PC-9 (cell line): ENCODE measurements around the gene TJP2. TPM values are rescaled to one million over a fixed set of nuclear protein-coding genes. Genes with fewer than 3 reads are reported as not detected.

Experiments
- BruUV-seq: library from RNA; stranded (reverse); fragments of 400-500 nt; replicated peaks from 2 replicates; lab custom pipeline; 2021; lab: Mats Ljungman, UMichigan
- CTCF ChIA-PET: fragments of 300-600 bp; sonication (Branson Sonifier 250); formaldehyde crosslinking; loops from one replicate; lab custom pipeline; 2022; ENCODE audit warnings: antibody characterized with exemption; lab: Charles Lee
- POLR2A ChIA-PET: fragments of 300-600 bp; sonication (Branson Sonifier 250); formaldehyde crosslinking; loops from one replicate; lab custom pipeline; 2022; ENCODE audit warnings: antibody characterized with exemption; ENCODE audit not compliant: unreplicated experiment; lab: Charles Lee
- DNase-seq, 2 experiments: peaks; one replicate each; pipeline versions ENCODE4 v3.0.0 to v3.0.0-alpha.2; 2015 to 2022; ENCODE audit warnings: mixed read lengths in 1 of 2
- H2AFZ ChIP-seq: fragments of 200-600 bp; sonication (generic); 2 replicates; pipeline ENCODE4 v1.8.1; 2017; ENCODE audit warnings: antibody characterized with exemption
- H3F3A ChIP-seq: fragments of 200-600 bp; sonication (generic); 2 replicates; pipeline ENCODE4 v1.8.1; 2017; ENCODE audit warnings: antibody characterized with exemption, mild to moderate bottlenecking, low read depth; ENCODE audit not compliant: insufficient read depth
- H3K27ac ChIP-seq: fragments of 200-600 bp; sonication (generic); 2 replicates; pipeline ENCODE4 v1.6.1; 2016; ENCODE audit warnings: mixed run types
- H3K27me3 ChIP-seq: fragments of 200-600 bp; sonication (generic); 2 replicates; pipeline ENCODE4 v1.6.1; 2016; ENCODE audit warnings: low read depth, mixed run types; ENCODE audit not compliant: insufficient read depth
- H3K36me3 ChIP-seq: fragments of 200-600 bp; sonication (generic); 2 replicates; pipeline ENCODE4 v1.6.1; 2016; ENCODE audit warnings: low read depth, mixed run types
- H3K4me1 ChIP-seq: fragments of 200-600 bp; sonication (generic); replicated peaks from 2 replicates; pipeline ENCODE4 v1.6.1; 2016; ENCODE audit warnings: mixed run types; ENCODE audit not compliant: insufficient read depth
- H3K4me2 ChIP-seq: fragments of 200-600 bp; sonication (generic); 2 replicates; pipeline ENCODE4 v1.6.1; 2017; ENCODE audit warnings: mixed run types
- H3K4me3 ChIP-seq: fragments of 200-600 bp; sonication (generic); 2 replicates; pipeline ENCODE4 v1.6.1; 2016; ENCODE audit warnings: mixed run types
- H3K79me2 ChIP-seq: fragments of 200-600 bp; sonication (generic); 2 replicates; pipeline ENCODE4 v1.6.1; 2017; ENCODE audit warnings: low read depth, mixed run types
- H3K9me2 ChIP-seq: fragments of 200-600 bp; sonication (generic); 2 replicates; pipeline ENCODE4 v1.8.1; 2017; ENCODE audit warnings: mild to moderate bottlenecking; ENCODE audit not compliant: insufficient read depth
- H3K9me3 ChIP-seq: fragments of 200-600 bp; sonication (generic); 2 replicates; pipeline ENCODE4 v1.8.1; 2016; ENCODE audit warnings: low read depth; ENCODE audit not compliant: insufficient read depth
- H4K20me1 ChIP-seq: fragments of 200-600 bp; sonication (generic); 2 replicates; pipeline ENCODE4 v1.8.1; 2017; ENCODE audit not compliant: insufficient read depth
- EZH2 ChIP-seq: fragments of 200-600 bp; sonication (generic); IDR thresholded peaks from 2 replicates; pipeline ENCODE4 v1.8.0; 2017; ENCODE audit warnings: antibody characterized with exemption, low read depth
- intact Hi-C: fragments of 100-400 bp; cut with micrococcal nuclease; formaldehyde crosslinking; loops from one replicate; pipeline ENCODE4 v1.10.0; 2022; ENCODE audit not compliant: unreplicated experiment
- total RNA-seq: library from RNA; stranded (reverse); gene quantifications from 2 replicates; pipeline ENCODE4 v1.2.3, GENCODE V29; 2021
- TF ChIP-seq, protein P1 (sequence below): fragments of 200-600 bp; sonication (generic); conservative IDR thresholded peaks from 2 replicates; pipeline ENCODE4 v1.6.1; 2017; ENCODE audit warnings: mixed run types, antibody characterized with exemption, mild to moderate bottlenecking, moderate library complexity

Gene TJP2
- total RNA-seq, 1 experiment from 2014 or later, result 143 TPM

DNA sequence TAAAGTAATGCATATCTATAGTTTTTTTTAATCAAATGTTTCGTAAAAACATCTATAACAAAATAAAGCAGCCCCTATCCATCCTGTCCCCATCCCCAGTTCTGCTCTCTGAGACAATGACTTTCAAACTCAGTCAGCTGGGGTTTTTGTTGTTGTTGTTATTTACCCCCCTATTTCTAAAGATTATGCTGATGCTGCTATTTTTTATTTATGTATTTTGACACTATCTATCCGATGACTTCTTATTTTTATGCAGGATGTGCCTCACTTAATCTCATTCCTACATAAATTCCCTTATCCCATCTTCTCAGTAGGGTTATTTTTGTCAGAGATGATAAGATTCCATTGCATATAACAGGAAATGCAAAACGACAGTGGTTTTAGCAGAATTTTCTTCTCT lies 105.7 kb downstream of the TJP2 start:
- CTCF ChIA-PET, result no interaction called here

DNA sequence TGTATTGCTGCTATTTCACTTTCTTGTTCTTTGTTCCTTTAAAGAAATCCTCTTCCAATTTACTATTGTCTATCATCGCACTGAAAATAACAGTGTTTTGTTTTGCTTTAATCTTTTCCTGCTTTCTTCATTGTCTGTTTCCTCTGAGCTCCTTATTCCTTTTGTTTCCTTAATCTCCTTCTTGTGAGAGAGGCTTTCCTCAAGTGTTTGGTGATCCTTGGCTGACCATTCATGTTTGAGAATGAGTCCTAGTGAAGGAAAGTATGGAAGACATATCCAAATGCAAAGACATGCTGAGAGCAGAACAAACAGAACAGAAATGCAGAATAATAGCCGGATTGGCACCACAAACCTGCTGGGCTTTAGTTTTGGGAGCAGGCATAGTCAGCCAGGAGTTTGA lies 108.9 kb downstream of the TJP2 start:
- no TSS peak for BruUV-seq
- ChIA-PET POLR2A (no interaction called here), CTCF (no interaction called here)
- Histone ChIP-seq H3K27me3 (no peaks in the 10 kb centered on the region), H3K79me2 (no peaks in the 10 kb centered on the region), H3K9me2 (no peaks in the 10 kb centered on the region), H2AFZ (no peak overlapping the region), H3K4me3 (no peak overlapping the region), H3K36me3 (no peaks in the 10 kb centered on the region), H3K9me3 (no peaks in the 10 kb centered on the region), H3K27ac (no peak overlapping the region), H3F3A (no peaks in the 10 kb centered on the region), H3K4me2 (no peak overlapping the region), H4K20me1 (no peaks in the 10 kb centered on the region), H3K4me1 (no peaks in the 10 kb centered on the region)
- no peak for TF ChIP-seq EZH2
- TF ChIP-seq, protein P1, sequence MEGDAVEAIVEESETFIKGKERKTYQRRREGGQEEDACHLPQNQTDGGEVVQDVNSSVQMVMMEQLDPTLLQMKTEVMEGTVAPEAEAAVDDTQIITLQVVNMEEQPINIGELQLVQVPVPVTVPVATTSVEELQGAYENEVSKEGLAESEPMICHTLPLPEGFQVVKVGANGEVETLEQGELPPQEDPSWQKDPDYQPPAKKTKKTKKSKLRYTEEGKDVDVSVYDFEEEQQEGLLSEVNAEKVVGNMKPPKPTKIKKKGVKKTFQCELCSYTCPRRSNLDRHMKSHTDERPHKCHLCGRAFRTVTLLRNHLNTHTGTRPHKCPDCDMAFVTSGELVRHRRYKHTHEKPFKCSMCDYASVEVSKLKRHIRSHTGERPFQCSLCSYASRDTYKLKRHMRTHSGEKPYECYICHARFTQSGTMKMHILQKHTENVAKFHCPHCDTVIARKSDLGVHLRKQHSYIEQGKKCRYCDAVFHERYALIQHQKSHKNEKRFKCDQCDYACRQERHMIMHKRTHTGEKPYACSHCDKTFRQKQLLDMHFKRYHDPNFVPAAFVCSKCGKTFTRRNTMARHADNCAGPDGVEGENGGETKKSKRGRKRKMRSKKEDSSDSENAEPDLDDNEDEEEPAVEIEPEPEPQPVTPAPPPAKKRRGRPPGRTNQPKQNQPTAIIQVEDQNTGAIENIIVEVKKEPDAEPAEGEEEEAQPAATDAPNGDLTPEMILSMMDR, result no peak
- DNase-seq, result no peak
- intact Hi-C loops, result no loop called here

More for the DNA sequence above, 105.7 kb downstream of the TJP2 start:
- H3F3A ChIP-seq, result no peaks in the 10 kb centered on the region
- H3K9me3 ChIP-seq, result no peaks in the 10 kb centered on the region
- no peak for TF ChIP-seq EZH2
- TF ChIP-seq, protein P1, result no peak
- H3K79me2 ChIP-seq, result no peaks in the 10 kb centered on the region
- no peaks in the 10 kb centered on the region for H3K4me1 ChIP-seq
- no peak for DNase-seq
- H4K20me1 ChIP-seq, result no peaks in the 10 kb centered on the region
- H2AFZ ChIP-seq, result no peak overlapping the region
- H3K4me2 ChIP-seq, result no peak overlapping the region
- no peak overlapping the region for H3K4me3 ChIP-seq
- no peaks in the 10 kb centered on the region for H3K36me3 ChIP-seq
- H3K9me2 ChIP-seq, result no peaks in the 10 kb centered on the region
- intact Hi-C loops, result no loop called here
- H3K27ac ChIP-seq, result no peak overlapping the region
- POLR2A ChIA-PET, result no interaction called here
- no peaks in the 10 kb centered on the region for H3K27me3 ChIP-seq
- BruUV-seq, result no TSS peak

DNA sequence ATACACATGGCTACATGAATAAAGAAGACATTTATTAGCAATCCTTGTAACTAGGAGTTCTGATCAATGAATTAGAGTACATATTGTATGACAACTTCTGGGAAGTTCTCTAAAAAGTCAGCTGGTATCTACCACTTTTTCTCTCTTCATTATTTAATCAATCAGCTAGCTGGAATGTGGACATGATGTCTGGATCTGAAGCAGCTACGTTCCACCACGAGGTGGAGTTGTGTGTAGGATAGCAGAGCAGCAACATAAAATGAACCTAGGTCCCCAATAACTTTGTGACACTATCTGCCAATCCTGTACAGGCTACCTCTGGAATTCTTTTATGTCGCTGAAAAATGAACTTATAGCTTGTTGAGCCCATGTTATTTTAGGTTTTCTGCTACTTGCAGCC lies 118.0 kb downstream of the TJP2 start:
- ChIA-PET POLR2A (no interaction called here), CTCF (no interaction called here)
- Histone ChIP-seq H3K4me1 (no peaks in the 10 kb centered on the region; the same call in 1 of the 2 replicates), H3K27me3 (no peaks in the 10 kb centered on the region), H3K9me2 (no peaks in the 10 kb centered on the region), H3K36me3 (no peaks in the 10 kb centered on the region), H3K9me3 (no peaks in the 10 kb centered on the region), H3K79me2 (no peaks in the 10 kb centered on the region), H3F3A (0 out of 2 replicates have a peak, but pooled peaks cover 4% of the 10 kb centered on the region), H3K4me2 (no peak overlapping the region), H3K27ac (no peak overlapping the region), H3K4me3 (no peak overlapping the region), H4K20me1 (no peaks in the 10 kb centered on the region), H2AFZ (no peak overlapping the region)
- no peak for DNase-seq
- no TSS peak for BruUV-seq
- intact Hi-C loops, result no loop called here
- TF ChIP-seq, protein P1, result no peak; the same call in 1 of the 2 replicates
- no peak for TF ChIP-seq EZH2
